ENCODE data around the gene TNN. TPM values are rescaled to one million over a fixed set of nuclear protein-coding genes. Genes with fewer than 3 reads are reported as not detected.

The TNN gene
- total RNA-seq, 1 experiment from 2014 or later, result not detected

DNA sequence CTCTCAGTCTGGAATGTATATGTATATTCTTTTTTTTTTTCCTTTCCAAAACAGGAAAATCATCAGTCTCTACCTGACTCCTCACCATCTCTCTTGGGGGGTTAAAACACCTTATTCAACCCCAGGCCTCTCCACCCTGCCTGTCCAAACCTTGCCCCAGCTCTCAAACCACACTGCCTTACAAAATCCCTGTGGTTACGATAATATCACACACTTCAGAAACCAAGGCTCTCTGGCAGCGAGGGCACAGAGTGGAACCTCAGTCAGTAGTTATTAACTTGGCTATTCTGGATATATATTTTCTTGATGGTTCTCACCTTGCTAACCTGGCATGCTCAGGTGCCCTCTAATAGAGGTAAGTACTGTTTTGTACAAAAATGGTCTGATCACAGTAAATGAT is 100.2 kb downstream of the TNN start:
- Mint-ChIP-seq H3K4me3 (ENCODE audit: unreplicated experiment) (no peak overlapping the region), H3K9me3 (ENCODE audit: unreplicated experiment) (no peaks in the 10 kb centered on the region), H3K27ac (ENCODE audit: unreplicated experiment) (no peak overlapping the region), H3K36me3 (ENCODE audit: insufficient read depth, unreplicated experiment) (peaks cover 11% of the 10 kb centered on the region), H3K4me1 (ENCODE audit: low read depth, unreplicated experiment) (peaks cover 14% of the 10 kb centered on the region), H3K27me3 (ENCODE audit: insufficient read depth, unreplicated experiment) (no peaks in the 10 kb centered on the region)
- TF ChIP-seq, protein P1, sequence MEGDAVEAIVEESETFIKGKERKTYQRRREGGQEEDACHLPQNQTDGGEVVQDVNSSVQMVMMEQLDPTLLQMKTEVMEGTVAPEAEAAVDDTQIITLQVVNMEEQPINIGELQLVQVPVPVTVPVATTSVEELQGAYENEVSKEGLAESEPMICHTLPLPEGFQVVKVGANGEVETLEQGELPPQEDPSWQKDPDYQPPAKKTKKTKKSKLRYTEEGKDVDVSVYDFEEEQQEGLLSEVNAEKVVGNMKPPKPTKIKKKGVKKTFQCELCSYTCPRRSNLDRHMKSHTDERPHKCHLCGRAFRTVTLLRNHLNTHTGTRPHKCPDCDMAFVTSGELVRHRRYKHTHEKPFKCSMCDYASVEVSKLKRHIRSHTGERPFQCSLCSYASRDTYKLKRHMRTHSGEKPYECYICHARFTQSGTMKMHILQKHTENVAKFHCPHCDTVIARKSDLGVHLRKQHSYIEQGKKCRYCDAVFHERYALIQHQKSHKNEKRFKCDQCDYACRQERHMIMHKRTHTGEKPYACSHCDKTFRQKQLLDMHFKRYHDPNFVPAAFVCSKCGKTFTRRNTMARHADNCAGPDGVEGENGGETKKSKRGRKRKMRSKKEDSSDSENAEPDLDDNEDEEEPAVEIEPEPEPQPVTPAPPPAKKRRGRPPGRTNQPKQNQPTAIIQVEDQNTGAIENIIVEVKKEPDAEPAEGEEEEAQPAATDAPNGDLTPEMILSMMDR (IDR thresholded peaks at IDR 0.05; ENCODE audit: insufficient read depth in 1 of 2, low read depth in 1 of 2, low read length in 1 of 2, severe bottlenecking in 1 of 2, unreplicated experiment in 1 of 2), result no peak
- Histone ChIP-seq H3K4me1 (no peaks in the 10 kb centered on the region), H3K4me3 (ENCODE audit: low read depth, low read length) (no peak overlapping the region), H3K36me3 (ENCODE audit: control insufficient read depth, insufficient read depth, low read length) (no peaks in the 10 kb centered on the region), H3K27me3 (replicated peaks; ENCODE audit: control insufficient read depth, insufficient read depth, low read length) (no peaks in the 10 kb centered on the region), H3K9me3 (no peaks in the 10 kb centered on the region)
- ChIA-PET POLR2A (no interaction called here), CTCF (no interaction called here)
- intact Hi-C loops (cut with micrococcal nuclease; ENCODE audit: unreplicated experiment), result no loop called here
- no TSS peak for BruUV-seq (replicated peaks)
- DNase-seq, result no peak

- Histone ChIP-seq H3K4me1 (no peaks in the 10 kb centered on the region), H3K9me3 (no peaks in the 10 kb centered on the region), H3K4me3 (ENCODE audit: low read depth, low read length) (no peak overlapping the region), H3K36me3 (ENCODE audit: control insufficient read depth, insufficient read depth, low read length) (no peaks in the 10 kb centered on the region), H3K27me3 (replicated peaks; ENCODE audit: control insufficient read depth, insufficient read depth, low read length) (no peaks in the 10 kb centered on the region)
- Mint-ChIP-seq H3K9me3 (ENCODE audit: unreplicated experiment) (no peaks in the 10 kb centered on the region), H3K36me3 (ENCODE audit: insufficient read depth, unreplicated experiment) (peaks cover 14% of the 10 kb centered on the region), H3K27me3 (ENCODE audit: insufficient read depth, unreplicated experiment) (no peaks in the 10 kb centered on the region), H3K27ac (ENCODE audit: unreplicated experiment) (no peak overlapping the region), H3K4me3 (ENCODE audit: unreplicated experiment) (no peak overlapping the region), H3K4me1 (ENCODE audit: low read depth, unreplicated experiment) (peaks cover 14% of the 10 kb centered on the region)
- intact Hi-C loops (cut with micrococcal nuclease; ENCODE audit: unreplicated experiment), result no loop called here
- TF ChIP-seq, protein P1 (IDR thresholded peaks at IDR 0.05; ENCODE audit: insufficient read depth in 1 of 2, low read depth in 1 of 2, low read length in 1 of 2, severe bottlenecking in 1 of 2, unreplicated experiment in 1 of 2), result no peak
- DNase-seq, result no peak
- POLR2A ChIA-PET, result no interaction called here
- BruUV-seq (replicated peaks), result no TSS peak
- CTCF ChIA-PET, result interaction anchor here (0.7 kb wide), 1 partner anchor 96 kb away, joined by 3 read pairs; no protein-coding TSS in a partner anchor
These were observed 101.1 kb downstream of the TNN start for GRCh38 chr1:175168782-175169181.

DNA sequence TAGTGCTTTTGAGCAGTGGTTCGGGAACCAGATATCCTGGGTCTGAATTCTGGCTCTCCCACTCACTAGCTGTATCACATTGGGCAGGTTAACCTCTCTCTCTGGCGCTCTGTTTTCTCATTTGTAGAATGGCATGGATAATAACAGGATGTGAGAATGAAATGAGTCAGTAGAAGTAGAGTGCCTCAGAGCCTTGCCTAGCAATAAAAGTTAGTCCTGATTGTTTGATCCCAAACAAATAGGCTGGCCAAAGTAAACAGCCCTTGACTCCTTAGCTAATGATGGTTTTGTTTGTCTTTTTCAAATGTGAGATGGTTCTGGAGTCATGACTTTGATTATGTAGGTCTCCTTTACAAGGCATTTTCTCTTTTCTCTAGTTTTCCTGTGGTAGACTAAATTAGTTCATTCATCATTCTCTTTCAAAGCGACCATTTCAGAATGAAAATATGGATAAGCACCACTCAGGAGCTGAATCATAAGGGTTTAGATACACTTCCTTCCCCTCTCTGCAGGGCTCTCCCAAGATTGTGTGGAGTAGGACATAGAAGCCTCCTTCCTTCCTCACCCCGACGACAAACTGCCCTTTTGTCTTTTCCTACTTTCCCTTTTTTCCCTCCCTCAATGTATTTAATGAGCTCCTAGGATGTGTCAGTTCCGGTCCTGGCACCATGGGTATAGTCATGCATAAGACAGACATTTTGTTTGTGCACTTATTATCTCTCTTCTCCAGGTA is 101.8 kb downstream of the TNN start:
- Mint-ChIP-seq H3K36me3 (ENCODE audit: insufficient read depth, unreplicated experiment) (peaks cover 11% of the 10 kb centered on the region), H3K27ac (ENCODE audit: unreplicated experiment) (no peak overlapping the region), H3K9me3 (ENCODE audit: unreplicated experiment) (no peaks in the 10 kb centered on the region), H3K27me3 (ENCODE audit: insufficient read depth, unreplicated experiment) (no peaks in the 10 kb centered on the region), H3K4me3 (ENCODE audit: unreplicated experiment) (no peak overlapping the region), H3K4me1 (ENCODE audit: low read depth, unreplicated experiment) (peaks cover 14% of the 10 kb centered on the region)
- BruUV-seq (replicated peaks), result no TSS peak
- no peaks in the 10 kb centered on the region for H3K9me3 ChIP-seq
- intact Hi-C loops (cut with micrococcal nuclease; ENCODE audit: unreplicated experiment), result no loop called here
- H3K4me1 ChIP-seq, result no peaks in the 10 kb centered on the region
- no peaks in the 10 kb centered on the region for H3K36me3 ChIP-seq (ENCODE audit: control insufficient read depth, insufficient read depth, low read length)
- H3K4me3 ChIP-seq (ENCODE audit: low read depth, low read length), result no peak overlapping the region
- ChIA-PET POLR2A (no interaction called here), CTCF (interaction anchor here (1.2 kb wide), 1 partner anchor 18 kb away, joined by 3 read pairs; no protein-coding TSS in a partner anchor)
- TF ChIP-seq, protein P1 (IDR thresholded peaks at IDR 0.05; ENCODE audit: insufficient read depth in 1 of 2, low read depth in 1 of 2, low read length in 1 of 2, severe bottlenecking in 1 of 2, unreplicated experiment in 1 of 2), result no peak
- no peaks in the 10 kb centered on the region for H3K27me3 ChIP-seq (replicated peaks; ENCODE audit: control insufficient read depth, insufficient read depth, low read length)
- no peak for DNase-seq
